K562 (cell line): ENCODE data around the gene CPSF2. TPM values are rescaled to one million over a fixed set of nuclear protein-coding genes. Genes with fewer than 3 reads are reported as not detected.

Source experiments
- EHMT2 ChIP-seq: fragments of 450-650 bp; IDR thresholded peaks from 2 replicates; pipeline ENCODE4 v1.6.1; 2018; ENCODE audit warnings: antibody characterized with exemption
- GATA2 ChIP-seq: sonication (generic); formaldehyde crosslinking; IDR thresholded peaks from 2 replicates; pipeline ENCODE4 v1.4.0; 2020; ENCODE audit warnings: mild to moderate bottlenecking, missing genetic modification reagents
- KAT7 ChIP-seq: sonication (generic); formaldehyde crosslinking; IDR thresholded peaks from 2 replicates; pipeline ENCODE4 v1.8.0; 2022; ENCODE audit warnings: missing genetic modification reagents, mild to moderate bottlenecking, borderline replicate concordance
- MECOM ChIP-seq: fragments of 250-450 bp; sonication (Bioruptor Pico); IDR thresholded peaks from 2 replicates; pipeline ENCODE4 v1.8.0; 2022; ENCODE audit warnings: inconsistent platforms
- NCOA6 ChIP-seq: fragments of 450-650 bp; IDR thresholded peaks from 2 replicates; pipeline ENCODE4 v1.6.1; 2017; ENCODE audit warnings: mild to moderate bottlenecking
- PHTF2 ChIP-seq: fragments of 250-450 bp; sonication (Bioruptor Pico); IDR thresholded peaks from 2 replicates; pipeline ENCODE4 v1.5.0; 2021; ENCODE audit warnings: mild to moderate bottlenecking
- POLR2AphosphoS2 ChIP-seq: IDR thresholded peaks from 2 replicates; pipeline ENCODE4 v1.6.1; 2012; ENCODE audit warnings: low read length, improper control_type of control experiment
- SREBF2 ChIP-seq: sonication (generic); formaldehyde crosslinking; IDR thresholded peaks from 2 replicates; pipeline ENCODE4 v1.4.0; 2020; ENCODE audit warnings: mild to moderate bottlenecking, missing genetic modification reagents
- TFAM ChIP-seq: fragments of 250-450 bp; sonication (Bioruptor Pico); conservative IDR thresholded peaks from 2 replicates; pipeline ENCODE4 v1.5.0; 2021; ENCODE audit warnings: mild to moderate bottlenecking, moderate library complexity
- ZNF431 ChIP-seq: sonication (generic); formaldehyde crosslinking; IDR thresholded peaks from 2 replicates; pipeline ENCODE4 v1.8.0; 2022; ENCODE audit warnings: mild to moderate bottlenecking, missing genetic modification reagents
- ZNF584 ChIP-seq: fragments of 200-800 bp; sonication (Bioruptor generic); IDR thresholded peaks from 2 replicates; pipeline ENCODE4 v1.6.1; 2016; ENCODE audit warnings: low read depth, mild to moderate bottlenecking, missing genetic modification characterization, missing compliant biosample characterization
- ZNF76 ChIP-seq: fragments of 250-450 bp; sonication (Bioruptor Pico); IDR thresholded peaks from 2 replicates; pipeline ENCODE4 v1.4.0; 2020; ENCODE audit warnings: mild to moderate bottlenecking, moderate library complexity, borderline replicate concordance
- polyA plus RNA-seq, 8 experiments: library from polyadenylated mRNA; depleted of rRNA in 4 of 8; stranded (reverse) in 5 of 8; unstranded in 3 of 8; fragments of >200 nt; fragmentation: Nextera tagmentation in 2 of 8; fragmentation: Illumina TruSeq in 1 of 8; extraction: Ambion mirVana in 2 of 8; extraction: Trizol in 1 of 8; gene quantifications; 2 replicates each; pipeline versions ENCODE4 v1.2.1 to v1.2.3, GENCODE V29; 2011 to 2014; ENCODE audit warnings: inconsistent platforms in 1 of 8, missing spikeins in 1 of 8
- total RNA-seq, 7 experiments: library from RNA; depleted of rRNA in 6 of 7; stranded (reverse); fragments of >200 nt in 6 of 7; fragmentation: Illumina TruSeq in 2 of 7; extraction: Trizol in 2 of 7; gene quantifications; 2 replicates each; pipeline versions ENCODE4 v1.2.1 to v1.2.3, GENCODE V29; 2011 to 2021; ENCODE audit warnings: low replicate concordance in 1 of 7
- TF ChIP-seq, protein P1 (sequence below): fragments of 450-650 bp; IDR thresholded peaks from 2 replicates; pipeline ENCODE4 v1.6.1; 2016
- TF ChIP-seq, protein P2 (sequence below): IDR thresholded peaks from 2 replicates; pipeline ENCODE4 v1.6.1; 2011; ENCODE audit not compliant: insufficient read length; ENCODE audit errors: extremely low read depth
- TF ChIP-seq, protein P3 (sequence below): fragments of 450-650 bp; formaldehyde crosslinking; IDR thresholded peaks from 2 replicates; pipeline ENCODE4 v1.4.0; 2022; ENCODE audit warnings: missing genetic modification characterization
- TF ChIP-seq, protein P4 (sequence below), 2 experiments: fragments of 150-350 bp in 1 of 2; IDR thresholded peaks; 2 replicates each; pipeline ENCODE4 v1.6.1; 2012 to 2016; ENCODE audit warnings: low read depth in 2 of 2, low read length in 2 of 2, mild to moderate bottlenecking in 1 of 2, moderate library complexity in 1 of 2

CPSF2 gene
- total and polyA plus RNA-seq, 9 of the 15 experiments (the other 6 are each of a cell fraction or from before 2014, with no cell fraction given), result 20.8 to 71.3 (median 49.0) TPM

DNA sequence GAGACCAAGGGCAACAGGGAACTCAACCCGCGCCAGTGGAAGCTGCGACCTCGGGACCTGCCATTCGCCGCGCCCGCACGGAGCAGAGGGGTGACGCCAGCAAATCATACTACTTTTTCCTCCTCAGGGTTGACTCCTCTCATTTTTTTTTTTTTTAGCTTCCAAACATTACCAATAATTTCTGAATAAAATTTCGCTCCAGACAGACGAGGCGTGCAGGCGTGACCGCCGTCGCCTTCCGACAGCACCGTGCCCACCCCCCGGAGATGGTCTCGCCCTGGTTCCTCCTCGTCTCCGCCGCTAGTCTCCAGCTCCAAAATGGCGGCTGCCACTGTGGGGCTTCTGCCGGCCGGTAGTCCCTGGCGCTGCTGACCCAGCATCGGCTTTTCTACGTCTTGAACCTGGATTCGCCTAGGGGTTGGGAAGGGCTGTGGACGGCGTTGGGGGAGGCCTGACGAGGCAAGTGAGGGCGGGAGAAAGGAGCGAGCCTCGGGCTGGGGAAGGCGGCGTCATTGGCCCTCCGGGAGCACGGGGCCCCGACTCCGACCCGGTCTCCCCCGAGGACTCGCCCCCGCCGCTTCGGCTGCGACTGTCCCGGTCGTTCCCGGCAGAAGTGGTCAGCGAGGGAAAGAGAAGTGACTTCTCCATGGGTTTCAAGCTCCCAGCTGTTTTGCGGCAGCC lies at the start of gene CPSF2, which contains the start of gene NDUFB1 (continued):
- TF ChIP-seq ZNF584 (CRISPR knock-in tag) (no peak), TFAM (CRISPR knock-in tag) (no peak), SREBF2 (CRISPR knock-in tag) (no peak), MECOM (no peak), ZNF431 (CRISPR knock-in tag) (no peak), KAT7 (no peak; the same call in 1 of the 2 replicates), NCOA6 (peak; percentile 42; the same call in 1 of the 2 replicates), POLR2AphosphoS2 (no peak), GATA2 (CRISPR knock-in tag) (no peak), EHMT2 (no peak), PHTF2 (CRISPR knock-in tag) (no peak), ZNF76 (CRISPR knock-in tag) (no peak)
- TF ChIP-seq, protein P1, sequence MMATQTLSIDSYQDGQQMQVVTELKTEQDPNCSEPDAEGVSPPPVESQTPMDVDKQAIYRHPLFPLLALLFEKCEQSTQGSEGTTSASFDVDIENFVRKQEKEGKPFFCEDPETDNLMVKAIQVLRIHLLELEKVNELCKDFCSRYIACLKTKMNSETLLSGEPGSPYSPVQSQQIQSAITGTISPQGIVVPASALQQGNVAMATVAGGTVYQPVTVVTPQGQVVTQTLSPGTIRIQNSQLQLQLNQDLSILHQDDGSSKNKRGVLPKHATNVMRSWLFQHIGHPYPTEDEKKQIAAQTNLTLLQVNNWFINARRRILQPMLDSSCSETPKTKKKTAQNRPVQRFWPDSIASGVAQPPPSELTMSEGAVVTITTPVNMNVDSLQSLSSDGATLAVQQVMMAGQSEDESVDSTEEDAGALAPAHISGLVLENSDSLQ, result peak; percentile 41; the same call in 1 of the 2 replicates
- TF ChIP-seq, protein P2, sequence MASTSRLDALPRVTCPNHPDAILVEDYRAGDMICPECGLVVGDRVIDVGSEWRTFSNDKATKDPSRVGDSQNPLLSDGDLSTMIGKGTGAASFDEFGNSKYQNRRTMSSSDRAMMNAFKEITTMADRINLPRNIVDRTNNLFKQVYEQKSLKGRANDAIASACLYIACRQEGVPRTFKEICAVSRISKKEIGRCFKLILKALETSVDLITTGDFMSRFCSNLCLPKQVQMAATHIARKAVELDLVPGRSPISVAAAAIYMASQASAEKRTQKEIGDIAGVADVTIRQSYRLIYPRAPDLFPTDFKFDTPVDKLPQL, result no peak
- TF ChIP-seq, protein P3, sequence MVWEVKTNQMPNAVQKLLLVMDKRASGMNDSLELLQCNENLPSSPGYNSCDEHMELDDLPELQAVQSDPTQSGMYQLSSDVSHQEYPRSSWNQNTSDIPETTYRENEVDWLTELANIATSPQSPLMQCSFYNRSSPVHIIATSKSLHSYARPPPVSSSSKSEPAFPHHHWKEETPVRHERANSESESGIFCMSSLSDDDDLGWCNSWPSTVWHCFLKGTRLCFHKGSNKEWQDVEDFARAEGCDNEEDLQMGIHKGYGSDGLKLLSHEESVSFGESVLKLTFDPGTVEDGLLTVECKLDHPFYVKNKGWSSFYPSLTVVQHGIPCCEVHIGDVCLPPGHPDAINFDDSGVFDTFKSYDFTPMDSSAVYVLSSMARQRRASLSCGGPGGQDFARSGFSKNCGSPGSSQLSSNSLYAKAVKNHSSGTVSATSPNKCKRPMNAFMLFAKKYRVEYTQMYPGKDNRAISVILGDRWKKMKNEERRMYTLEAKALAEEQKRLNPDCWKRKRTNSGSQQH (CRISPR knock-in tag), result no peak
- TF ChIP-seq, protein P4, sequence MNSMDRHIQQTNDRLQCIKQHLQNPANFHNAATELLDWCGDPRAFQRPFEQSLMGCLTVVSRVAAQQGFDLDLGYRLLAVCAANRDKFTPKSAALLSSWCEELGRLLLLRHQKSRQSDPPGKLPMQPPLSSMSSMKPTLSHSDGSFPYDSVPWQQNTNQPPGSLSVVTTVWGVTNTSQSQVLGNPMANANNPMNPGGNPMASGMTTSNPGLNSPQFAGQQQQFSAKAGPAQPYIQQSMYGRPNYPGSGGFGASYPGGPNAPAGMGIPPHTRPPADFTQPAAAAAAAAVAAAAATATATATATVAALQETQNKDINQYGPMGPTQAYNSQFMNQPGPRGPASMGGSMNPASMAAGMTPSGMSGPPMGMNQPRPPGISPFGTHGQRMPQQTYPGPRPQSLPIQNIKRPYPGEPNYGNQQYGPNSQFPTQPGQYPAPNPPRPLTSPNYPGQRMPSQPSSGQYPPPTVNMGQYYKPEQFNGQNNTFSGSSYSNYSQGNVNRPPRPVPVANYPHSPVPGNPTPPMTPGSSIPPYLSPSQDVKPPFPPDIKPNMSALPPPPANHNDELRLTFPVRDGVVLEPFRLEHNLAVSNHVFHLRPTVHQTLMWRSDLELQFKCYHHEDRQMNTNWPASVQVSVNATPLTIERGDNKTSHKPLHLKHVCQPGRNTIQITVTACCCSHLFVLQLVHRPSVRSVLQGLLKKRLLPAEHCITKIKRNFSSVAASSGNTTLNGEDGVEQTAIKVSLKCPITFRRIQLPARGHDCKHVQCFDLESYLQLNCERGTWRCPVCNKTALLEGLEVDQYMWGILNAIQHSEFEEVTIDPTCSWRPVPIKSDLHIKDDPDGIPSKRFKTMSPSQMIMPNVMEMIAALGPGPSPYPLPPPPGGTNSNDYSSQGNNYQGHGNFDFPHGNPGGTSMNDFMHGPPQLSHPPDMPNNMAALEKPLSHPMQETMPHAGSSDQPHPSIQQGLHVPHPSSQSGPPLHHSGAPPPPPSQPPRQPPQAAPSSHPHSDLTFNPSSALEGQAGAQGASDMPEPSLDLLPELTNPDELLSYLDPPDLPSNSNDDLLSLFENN (IDR thresholded peaks at IDR 0.05; ENCODE audit: low read depth in 2 of 2, low read length in 2 of 2), result no peak
